ENCODE measurements around the gene DOCK4.

- no peak for TF ChIP-seq CTCF (IDR thresholded peaks at IDR 0.05)
- no peak for TF ChIP-seq POLR2A (IDR thresholded peaks at IDR 0.05)
- no peak for TF ChIP-seq EP300 (IDR thresholded peaks at IDR 0.05)
These were observed 32.7 kb downstream of the DOCK4 start for GRCh38 chr7:112173568-112173905.
